ENCODE results near the gene ZNF462. TPM values are rescaled to one million over a fixed set of nuclear protein-coding genes. Genes with fewer than 3 reads are reported as not detected.

ZNF462 gene
- total RNA-seq, 4 donors from 2014 or later, result 19.1 to 57.9 (median 35.6) TPM

DNA sequence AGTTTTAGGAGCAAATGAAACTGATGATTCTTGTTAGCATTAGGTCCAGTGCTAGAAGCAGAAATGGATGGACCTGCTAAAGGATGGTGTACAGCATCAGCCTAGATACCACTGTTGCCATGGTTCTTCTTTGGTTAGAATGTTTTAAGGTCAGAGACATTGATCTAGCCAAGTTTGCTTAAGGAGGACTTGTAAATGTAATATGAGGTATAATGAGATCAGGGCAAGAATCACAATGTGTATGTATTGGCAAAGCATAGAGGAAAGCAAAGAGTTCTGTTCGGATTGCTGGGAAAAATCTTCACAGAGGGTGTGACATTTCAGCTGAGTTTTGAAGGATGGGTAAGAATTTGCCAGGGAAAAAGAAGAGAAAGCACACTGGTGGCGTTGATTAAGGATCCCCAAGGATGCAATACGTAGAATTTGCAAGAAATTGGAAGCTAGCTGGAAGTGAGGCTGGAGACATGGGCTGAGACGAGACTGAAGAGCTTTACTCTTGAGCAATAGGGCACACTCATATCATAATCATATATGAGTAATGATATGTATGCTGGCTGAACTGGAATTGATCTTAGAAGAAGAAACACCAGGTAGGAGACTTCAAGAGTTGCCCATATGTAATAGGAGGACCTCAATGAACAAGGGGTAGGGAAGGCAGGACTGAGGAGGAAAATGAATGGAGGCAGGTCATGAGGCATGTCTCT, 102.0 kb downstream of the ZNF462 start:
- no peaks in the 10 kb centered on the region for H3K27me3 ChIP-seq
- peaks cover 0 to 6% (median 2%) of the 10 kb centered on the region in 3 donors for H3K4me1 ChIP-seq
- H3K9me3 ChIP-seq, result no peaks in the 10 kb centered on the region
- no peak for ATAC-seq
- H3K27ac ChIP-seq, result no peak overlapping the region
- no peak overlapping the region for H3K4me3 ChIP-seq
- no peak for TF ChIP-seq POLR2AphosphoS5 (IDR thresholded peaks at IDR 0.05)
- TF ChIP-seq EP300 (IDR thresholded peaks at IDR 0.05), result no peak
- no peak for TF ChIP-seq POLR2A (IDR thresholded peaks at IDR 0.05)
- TF ChIP-seq, protein P1, sequence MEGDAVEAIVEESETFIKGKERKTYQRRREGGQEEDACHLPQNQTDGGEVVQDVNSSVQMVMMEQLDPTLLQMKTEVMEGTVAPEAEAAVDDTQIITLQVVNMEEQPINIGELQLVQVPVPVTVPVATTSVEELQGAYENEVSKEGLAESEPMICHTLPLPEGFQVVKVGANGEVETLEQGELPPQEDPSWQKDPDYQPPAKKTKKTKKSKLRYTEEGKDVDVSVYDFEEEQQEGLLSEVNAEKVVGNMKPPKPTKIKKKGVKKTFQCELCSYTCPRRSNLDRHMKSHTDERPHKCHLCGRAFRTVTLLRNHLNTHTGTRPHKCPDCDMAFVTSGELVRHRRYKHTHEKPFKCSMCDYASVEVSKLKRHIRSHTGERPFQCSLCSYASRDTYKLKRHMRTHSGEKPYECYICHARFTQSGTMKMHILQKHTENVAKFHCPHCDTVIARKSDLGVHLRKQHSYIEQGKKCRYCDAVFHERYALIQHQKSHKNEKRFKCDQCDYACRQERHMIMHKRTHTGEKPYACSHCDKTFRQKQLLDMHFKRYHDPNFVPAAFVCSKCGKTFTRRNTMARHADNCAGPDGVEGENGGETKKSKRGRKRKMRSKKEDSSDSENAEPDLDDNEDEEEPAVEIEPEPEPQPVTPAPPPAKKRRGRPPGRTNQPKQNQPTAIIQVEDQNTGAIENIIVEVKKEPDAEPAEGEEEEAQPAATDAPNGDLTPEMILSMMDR (IDR thresholded peaks at IDR 0.05), result no peak
- WGBS, 2 donors (ENCODE audit: low coverage in 1 of 2), result 85 to 94% methylated on average over 3 to 4 of the region's 4 CpGs
- H3K36me3 ChIP-seq, result peaks cover 0 to 4% of the 10 kb centered on the region in 2 donors

DNA sequence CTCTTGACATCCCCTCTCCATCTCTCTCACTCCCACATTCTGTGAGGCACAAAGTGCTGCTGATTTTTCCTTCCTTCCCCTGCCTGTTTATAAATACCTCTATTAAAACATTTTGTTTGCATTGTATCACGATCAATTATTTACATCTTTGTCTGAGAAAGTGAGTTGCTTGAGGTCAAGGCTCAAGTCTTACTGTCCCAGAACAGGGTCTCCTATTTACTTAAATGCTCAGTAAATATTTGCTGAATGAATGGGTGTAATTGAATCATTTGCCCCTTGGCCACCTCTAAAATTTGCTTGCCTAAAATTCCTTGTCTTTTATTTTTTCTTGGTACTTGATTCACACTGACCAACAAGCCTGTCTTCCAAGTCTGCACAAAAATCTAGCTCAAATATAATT, 103.5 kb downstream of the ZNF462 start:
- H3K27ac ChIP-seq, result no peak overlapping the region
- no peak for ATAC-seq
- H3K4me3 ChIP-seq, result no peak overlapping the region
- peaks cover 0 to 6% (median 2%) of the 10 kb centered on the region in 3 donors for H3K4me1 ChIP-seq
- H3K27me3 ChIP-seq, result no peaks in the 10 kb centered on the region
- H3K36me3 ChIP-seq, result peaks cover 0 to under 1% of the 10 kb centered on the region in 2 donors
- 50 to 82% methylated on average over 1 of the region's 1 CpG for WGBS, 2 donors (ENCODE audit: low coverage in 1 of 2)
- no peaks in the 10 kb centered on the region for H3K9me3 ChIP-seq
- TF ChIP-seq POLR2A (IDR thresholded peaks at IDR 0.05) (no peak), EP300 (IDR thresholded peaks at IDR 0.05) (no peak)

DNA sequence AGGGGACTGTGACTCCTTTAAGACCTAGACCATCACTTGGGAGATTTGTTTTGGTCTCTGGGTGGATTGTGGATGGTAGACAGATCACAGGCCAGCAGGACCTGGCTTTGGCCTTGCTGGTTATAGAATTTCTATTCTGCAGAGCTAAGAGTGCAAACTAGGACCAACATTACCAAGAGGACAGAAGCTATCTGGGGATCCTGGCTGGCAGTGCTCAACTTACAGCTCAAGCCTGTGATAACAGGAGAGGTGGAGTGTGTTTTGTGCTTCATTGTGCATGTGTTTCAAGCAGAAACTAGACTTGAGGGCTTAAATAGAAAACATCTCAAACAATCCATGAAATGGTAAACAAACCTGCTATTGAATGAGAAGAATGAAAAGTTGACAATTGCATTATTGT, 106.7 kb downstream of the ZNF462 start:
- Histone ChIP-seq H3K36me3 (peaks cover 3 to 32% of the 10 kb centered on the region in 2 donors), H3K27me3 (no peaks in the 10 kb centered on the region), H3K27ac (no peak overlapping the region), H3K9me3 (no peaks in the 10 kb centered on the region), H3K4me1 (peaks cover 0 to 2% (median 0%) of the 10 kb centered on the region in 3 donors), H3K4me3 (no peak overlapping the region)
- ATAC-seq, result no peak
- no peak for TF ChIP-seq POLR2A (IDR thresholded peaks at IDR 0.05)
- no peak for TF ChIP-seq POLR2AphosphoS5 (IDR thresholded peaks at IDR 0.05)
- TF ChIP-seq, protein P1 (IDR thresholded peaks at IDR 0.05), result no peak
- no peak for TF ChIP-seq EP300 (IDR thresholded peaks at IDR 0.05)

DNA sequence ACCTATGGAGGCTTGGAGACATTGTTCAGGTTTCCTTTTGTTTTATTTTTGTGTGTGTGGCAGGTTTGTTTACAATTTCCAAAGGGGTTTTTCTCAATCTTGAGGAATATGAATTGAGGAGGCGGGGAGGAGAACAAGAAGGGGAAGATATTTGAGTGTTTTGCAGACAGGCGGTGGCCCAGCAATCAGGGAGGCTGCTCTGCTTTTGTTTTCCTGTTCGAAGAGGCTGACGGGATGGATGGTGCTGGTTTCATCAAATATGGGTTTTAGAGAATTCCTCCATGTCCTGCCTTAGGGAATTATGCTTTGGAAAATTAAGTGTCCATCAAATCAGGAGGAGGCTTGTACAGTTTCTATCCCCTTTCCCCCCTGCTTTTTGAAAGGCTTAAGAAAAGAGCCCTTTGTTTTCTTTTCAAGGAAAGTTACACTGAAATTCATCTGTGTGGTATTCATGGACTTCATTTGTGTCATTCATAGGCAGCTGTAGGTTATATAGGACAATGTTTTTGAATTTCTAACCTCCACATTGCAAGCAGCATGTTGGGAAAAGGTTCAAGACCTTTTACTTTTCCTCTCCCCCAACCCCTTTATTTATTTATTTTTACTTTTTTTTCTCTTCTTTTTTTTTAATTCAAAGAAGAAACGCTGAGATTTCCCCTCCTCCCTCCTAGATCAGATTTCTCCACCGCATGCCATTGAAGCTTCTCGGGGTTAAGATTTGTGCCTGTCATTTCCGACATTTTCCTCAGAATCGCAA, 107.4 kb downstream of the ZNF462 start:
- H3K36me3 ChIP-seq, result peaks cover 3 to 39% of the 10 kb centered on the region in 2 donors
- ATAC-seq, result no peak
- no peak overlapping the region for H3K4me3 ChIP-seq
- no peaks in the 10 kb centered on the region for H3K27me3 ChIP-seq
- no peak overlapping the region for H3K27ac ChIP-seq
- H3K4me1 ChIP-seq, result peaks cover 0 to 2% (median 0%) of the 10 kb centered on the region in 3 donors
- TF ChIP-seq POLR2A (IDR thresholded peaks at IDR 0.05) (no peak), POLR2AphosphoS5 (IDR thresholded peaks at IDR 0.05) (no peak), EP300 (IDR thresholded peaks at IDR 0.05) (no peak)
- TF ChIP-seq, protein P1 (IDR thresholded peaks at IDR 0.05), result no peak
- 83 to 88% methylated on average over 5 to 9 of the region's 9 CpGs for WGBS, 2 donors (ENCODE audit: low coverage in 1 of 2)
- no peaks in the 10 kb centered on the region for H3K9me3 ChIP-seq

DNA sequence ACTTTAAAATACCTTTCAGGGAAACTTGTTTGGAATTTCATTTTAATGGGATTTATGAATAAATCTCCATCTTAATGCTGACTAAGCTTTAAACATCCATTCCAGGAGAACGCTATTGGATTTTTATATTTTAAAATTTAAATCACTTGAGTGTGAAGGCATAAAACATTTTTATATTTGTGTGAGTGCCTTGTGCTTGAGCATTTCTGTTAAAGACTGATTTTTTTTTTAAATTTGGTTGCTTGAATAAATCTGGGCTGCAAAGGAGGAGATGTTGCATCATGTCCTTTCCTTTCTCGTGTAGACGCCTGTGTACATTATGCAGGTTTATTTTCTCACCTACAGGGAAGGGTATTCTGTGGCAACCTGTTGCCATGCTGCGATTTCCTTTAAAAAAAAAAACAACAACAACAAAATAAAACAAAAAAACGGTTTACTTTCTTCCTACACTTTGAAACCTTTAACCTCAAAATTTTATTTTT, 108.1 kb downstream of the ZNF462 start:
- no peak for TF ChIP-seq POLR2AphosphoS5 (IDR thresholded peaks at IDR 0.05)
- TF ChIP-seq, protein P1 (IDR thresholded peaks at IDR 0.05), result no peak
- no peak for TF ChIP-seq EP300 (IDR thresholded peaks at IDR 0.05)
- TF ChIP-seq POLR2A (IDR thresholded peaks at IDR 0.05), result no peak
- Histone ChIP-seq H3K27me3 (no peaks in the 10 kb centered on the region), H3K27ac (no peak overlapping the region), H3K4me3 (no peak overlapping the region), H3K4me1 (peaks cover 0 to 2% (median 0%) of the 10 kb centered on the region in 3 donors), H3K9me3 (no peaks in the 10 kb centered on the region), H3K36me3 (peaks cover 3 to 45% of the 10 kb centered on the region in 2 donors)
- 88 to 92% methylated on average over 4 to 5 of the region's 5 CpGs for WGBS, 2 donors (ENCODE audit: low coverage in 1 of 2)
- no peak for ATAC-seq
